GM23248 (cell line): ENCODE results near the gene DDX25. TPM values are rescaled to one million over a fixed set of nuclear protein-coding genes. Genes with fewer than 3 reads are reported as not detected.

Source experiments
- DNase-seq: peaks from one replicate; pipeline ENCODE4 v3.0.0-alpha.2; 2015
- H2AFZ ChIP-seq: fragments of 200-600 bp; sonication (generic); 2 replicates; pipeline ENCODE4 v1.6.1; 2016; ENCODE audit warnings: antibody characterized with exemption
- H3F3A ChIP-seq: fragments of 200-600 bp; sonication (generic); 2 replicates; pipeline ENCODE4 v1.6.1; 2016; ENCODE audit warnings: mild to moderate bottlenecking, antibody characterized with exemption, mixed run types; ENCODE audit not compliant: insufficient read depth
- H3K27ac ChIP-seq: fragments of 200-600 bp; sonication (generic); 2 replicates; pipeline ENCODE4 v1.5.1; 2016; ENCODE audit warnings: mild to moderate bottlenecking
- H3K27me3 ChIP-seq: fragments of 200-600 bp; sonication (generic); replicated peaks from 2 replicates; pipeline ENCODE4 v1.6.1; 2016; ENCODE audit warnings: mild to moderate bottlenecking; ENCODE audit not compliant: insufficient read depth
- H3K36me3 ChIP-seq: fragments of 200-600 bp; sonication (generic); 2 replicates; pipeline ENCODE4 v1.6.1; 2016; ENCODE audit warnings: low read depth, mild to moderate bottlenecking
- H3K4me1 ChIP-seq: fragments of 200-600 bp; sonication (generic); 2 replicates; pipeline ENCODE4 v1.6.1; 2016; ENCODE audit warnings: mild to moderate bottlenecking; ENCODE audit not compliant: insufficient read depth
- H3K4me2 ChIP-seq: fragments of 200-600 bp; sonication (generic); one replicate; pipeline ENCODE4 v1.6.1; 2016; ENCODE audit warnings: mild to moderate bottlenecking; ENCODE audit not compliant: unreplicated experiment
- H3K4me3 ChIP-seq: fragments of 200-600 bp; sonication (generic); 2 replicates; pipeline ENCODE4 v1.5.1; 2016; ENCODE audit warnings: mild to moderate bottlenecking
- H3K79me2 ChIP-seq: fragments of 200-600 bp; sonication (generic); 2 replicates; pipeline ENCODE4 v1.6.1; 2016; ENCODE audit warnings: mild to moderate bottlenecking; ENCODE audit not compliant: insufficient read depth
- H3K9ac ChIP-seq: fragments of 200-600 bp; sonication (generic); 2 replicates; pipeline ENCODE4 v1.6.1; 2016; ENCODE audit warnings: mild to moderate bottlenecking
- H3K9me2 ChIP-seq: fragments of 200-600 bp; sonication (generic); 2 replicates; pipeline ENCODE4 v1.6.1; 2016; ENCODE audit warnings: mixed run types, mild to moderate bottlenecking, moderate library complexity; ENCODE audit not compliant: insufficient read depth
- H3K9me3 ChIP-seq: fragments of 200-600 bp; sonication (generic); one replicate; pipeline ENCODE4 v1.6.1; 2017; ENCODE audit warnings: low read depth
- H4K20me1 ChIP-seq: fragments of 200-600 bp; sonication (generic); 2 replicates; pipeline ENCODE4 v1.6.0; 2016; ENCODE audit not compliant: insufficient read depth
- EZH2 ChIP-seq: fragments of 200-600 bp; sonication (generic); IDR thresholded peaks from 2 replicates; pipeline ENCODE4 v1.6.1; 2018; ENCODE audit warnings: antibody characterized with exemption, mild to moderate bottlenecking; ENCODE audit not compliant: insufficient read depth, poor library complexity, severe bottlenecking
- EZH2phosphoT487 ChIP-seq: fragments of 200-600 bp; sonication (generic); IDR thresholded peaks from 2 replicates; pipeline ENCODE4 v1.6.1; 2018; ENCODE audit warnings: antibody characterized with exemption, moderate library complexity, mild to moderate bottlenecking, low read depth; ENCODE audit not compliant: insufficient read depth
- WGBS, 2 experiments: methylation state at CpG; one replicate each; pipeline ENCODE4 v1.1.6; 2015 to 2017; ENCODE audit warnings: low lambda C conversion rate in 2 of 2, low coverage in 1 of 2; ENCODE audit errors: missing lambda C conversion rate in 2 of 2; 5-methylcytosine and 5-hydroxymethylcytosine counted together
- in situ Hi-C: fragments of 300-500 bp; cut with MboI; formaldehyde crosslinking; loops from 2 replicates; pipeline ENCODE4 v1.15.0; 2020
- polyA plus RNA-seq: library from polyadenylated mRNA; unstranded; fragments of >200 nt; fragmentation: Nextera tagmentation; extraction: Ambion mirVana; gene quantifications from 2 replicates; pipeline ENCODE4 v1.2.1, GENCODE V29; 2016
- total RNA-seq: library from RNA; depleted of rRNA; stranded (reverse); fragments of >200 nt; shearing (Covaris generic); gene quantifications from 2 replicates; pipeline ENCODE4 v1.2.3, GENCODE V29; 2014; rRNA removed

The DDX25 gene
- total and polyA plus RNA-seq, 2 experiments from 2014 or later, result not detected

- Histone ChIP-seq H3F3A (no peaks in the 10 kb centered on the region), H4K20me1 (no peaks in the 10 kb centered on the region), H3K36me3 (no peaks in the 10 kb centered on the region), H3K4me1 (no peaks in the 10 kb centered on the region), H3K9me3 (no peaks in the 10 kb centered on the region), H3K27ac (no peak overlapping the region), H3K79me2 (no peaks in the 10 kb centered on the region), H3K27me3 (no peaks in the 10 kb centered on the region), H3K4me2 (no peak overlapping the region), H3K9ac (no peak overlapping the region), H3K9me2 (no peaks in the 10 kb centered on the region), H2AFZ (no peak overlapping the region), H3K4me3 (no peak overlapping the region)
- in situ Hi-C loops, result no loop called here
- TF ChIP-seq EZH2, result no peak
- TF ChIP-seq EZH2phosphoT487, result no peak
- no peak for DNase-seq
Observed at GRCh38 chr11:125974284-125974683, 70.0 kb downstream of the DDX25 start.

- no peaks in the 10 kb centered on the region for H3K4me1 ChIP-seq
- H3K36me3 ChIP-seq, result no peaks in the 10 kb centered on the region
- no peaks in the 10 kb centered on the region for H3K9me2 ChIP-seq
- H3K9ac ChIP-seq, result no peak overlapping the region
- no peaks in the 10 kb centered on the region for H3K79me2 ChIP-seq
- DNase-seq, result no peak
- H4K20me1 ChIP-seq, result no peaks in the 10 kb centered on the region
- H3K4me3 ChIP-seq, result no peak overlapping the region
- no peaks in the 10 kb centered on the region for H3F3A ChIP-seq
- no peaks in the 10 kb centered on the region for H3K27me3 ChIP-seq
- in situ Hi-C loops, result no loop called here
- 87 to 94% methylated on average over 6 of the region's 6 CpGs for WGBS, 2 experiments
- H3K9me3 ChIP-seq, result no peaks in the 10 kb centered on the region
- no peak overlapping the region for H3K27ac ChIP-seq
- no peak overlapping the region for H3K4me2 ChIP-seq
- no peak for TF ChIP-seq EZH2phosphoT487
- TF ChIP-seq EZH2, result no peak
- H2AFZ ChIP-seq, result no peak overlapping the region
Observed at GRCh38 chr11:125975634-125976033, 71.3 kb downstream of the DDX25 start.

GRCh38 chr11:125976156-125976555 lies 71.8 kb downstream of the DDX25 start:
- TF ChIP-seq EZH2, result no peak
- no peak for TF ChIP-seq EZH2phosphoT487
- Histone ChIP-seq H3K79me2 (no peaks in the 10 kb centered on the region), H3K4me2 (no peak overlapping the region), H3K9ac (no peak overlapping the region), H3K27me3 (no peaks in the 10 kb centered on the region), H3K9me3 (no peaks in the 10 kb centered on the region), H3K4me1 (no peaks in the 10 kb centered on the region), H2AFZ (no peak overlapping the region), H3K9me2 (no peaks in the 10 kb centered on the region), H3K36me3 (no peaks in the 10 kb centered on the region), H4K20me1 (no peaks in the 10 kb centered on the region), H3K27ac (no peak overlapping the region), H3K4me3 (no peak overlapping the region), H3F3A (no peaks in the 10 kb centered on the region)
- DNase-seq, result no peak
- in situ Hi-C loops, result no loop called here

GRCh38 chr11:125977333-125977732 lies 73.0 kb downstream of the DDX25 start:
- Histone ChIP-seq H3K4me3 (no peak overlapping the region), H2AFZ (no peak overlapping the region), H3K9me2 (no peaks in the 10 kb centered on the region), H3K27me3 (no peaks in the 10 kb centered on the region), H3K36me3 (no peaks in the 10 kb centered on the region), H3K9ac (no peak overlapping the region), H3K27ac (no peak overlapping the region), H3K79me2 (no peaks in the 10 kb centered on the region), H4K20me1 (no peaks in the 10 kb centered on the region), H3K4me2 (no peak overlapping the region), H3K4me1 (no peaks in the 10 kb centered on the region), H3F3A (no peaks in the 10 kb centered on the region), H3K9me3 (no peaks in the 10 kb centered on the region)
- in situ Hi-C loops, result no loop called here
- DNase-seq, result no peak
- TF ChIP-seq EZH2phosphoT487, result no peak
- TF ChIP-seq EZH2, result no peak
- WGBS, 2 experiments, result 55 to 58% methylated on average over 3 of the region's 3 CpGs

- Histone ChIP-seq H3K4me3 (no peak overlapping the region), H3K27ac (no peak overlapping the region), H3K9ac (no peak overlapping the region), H2AFZ (no peak overlapping the region), H4K20me1 (no peaks in the 10 kb centered on the region), H3K27me3 (no peaks in the 10 kb centered on the region), H3K4me1 (no peaks in the 10 kb centered on the region), H3K9me2 (no peaks in the 10 kb centered on the region), H3K9me3 (no peaks in the 10 kb centered on the region), H3K79me2 (no peaks in the 10 kb centered on the region), H3K4me2 (no peak overlapping the region), H3K36me3 (no peaks in the 10 kb centered on the region), H3F3A (no peaks in the 10 kb centered on the region)
- WGBS, 2 experiments, result 73 to 76% methylated on average over 6 of the region's 6 CpGs
- in situ Hi-C loops, result no loop called here
- TF ChIP-seq EZH2phosphoT487 (no peak), EZH2 (no peak)
- no peak for DNase-seq
Observed at GRCh38 chr11:125978181-125978716, 73.9 kb downstream of the DDX25 start.

Other genes starting within 250 kb of the DDX25 start
- not detected in 2 replicates for gene ACRV1, start 223.7 kb upstream of the DDX25 start, total RNA-seq
- gene ACRV1, start 223.7 kb upstream of the DDX25 start, polyA plus RNA-seq, result 0.10 and 0.22 TPM in 2 replicates
- gene PATE1, start 158.2 kb upstream of the DDX25 start, total RNA-seq, result not detected in 2 replicates
- gene PATE1, start 158.2 kb upstream of the DDX25 start, polyA plus RNA-seq, result not detected in 2 replicates
- gene PATE2, start 125.7 kb upstream of the DDX25 start, total RNA-seq, result not detected in 2 replicates
- gene PATE2, start 125.7 kb upstream of the DDX25 start, polyA plus RNA-seq, result not detected in 2 replicates
- gene PATE3, start 116.4 kb upstream of the DDX25 start, total RNA-seq, result not detected in 2 replicates
- not detected in 2 replicates for gene PATE3, start 116.4 kb upstream of the DDX25 start, polyA plus RNA-seq
- gene PATE4, start 71.2 kb upstream of the DDX25 start, total RNA-seq, result not detected in 2 replicates
- gene PATE4, start 71.2 kb upstream of the DDX25 start, polyA plus RNA-seq, result not detected in 2 replicates
- gene HYLS1, start 16.8 kb upstream of the DDX25 start, total RNA-seq, result 4.6 and 6.2 TPM in 2 replicates
- 11.7 and 13.0 TPM in 2 replicates for gene HYLS1, start 16.8 kb upstream of the DDX25 start, polyA plus RNA-seq
- 8.3 and 11.8 TPM in 2 replicates for gene PUS3, start 1.3 kb upstream of the DDX25 start, total RNA-seq
- 8.4 and 10.7 TPM in 2 replicates for gene PUS3, start 1.3 kb upstream of the DDX25 start, polyA plus RNA-seq
- gene VSIG10L2, start 41.5 kb downstream of the DDX25 start, total RNA-seq, result not detected in 2 replicates
- not detected in 2 replicates for gene VSIG10L2, start 41.5 kb downstream of the DDX25 start, polyA plus RNA-seq
- gene CDON, start 158.4 kb downstream of the DDX25 start, total RNA-seq, result 8.6 and 10.3 TPM in 2 replicates
- gene CDON, start 158.4 kb downstream of the DDX25 start, polyA plus RNA-seq, result 2.2 and 2.7 TPM in 2 replicates